Thyroid gland (tissue), 4 donors: ENCODE data around the gene MYO18B.

Experiments used
- POLR2A ChIP-seq, 2 donors: fragments of 450-650 bp; IDR thresholded peaks; one replicate each; pipeline ENCODE4 v1.6.1; 2017; ENCODE audit warnings: antibody characterized with exemption in 2 of 2, mild to moderate bottlenecking in 2 of 2, moderate library complexity in 1 of 2
- TF ChIP-seq, protein P1 (sequence below), 6 experiments: fragments of 200-600 bp in 3 of 6; fragments of 450-650 bp in 3 of 6; sonication (generic) in 3 of 6; IDR thresholded peaks; one replicate each; pipeline ENCODE4 v1.5.1; 2016 to 2019; ENCODE audit warnings: antibody characterized with exemption in 6 of 6, mild to moderate bottlenecking in 2 of 6, inconsistent platforms in 1 of 6, moderate library complexity in 1 of 6

DNA sequence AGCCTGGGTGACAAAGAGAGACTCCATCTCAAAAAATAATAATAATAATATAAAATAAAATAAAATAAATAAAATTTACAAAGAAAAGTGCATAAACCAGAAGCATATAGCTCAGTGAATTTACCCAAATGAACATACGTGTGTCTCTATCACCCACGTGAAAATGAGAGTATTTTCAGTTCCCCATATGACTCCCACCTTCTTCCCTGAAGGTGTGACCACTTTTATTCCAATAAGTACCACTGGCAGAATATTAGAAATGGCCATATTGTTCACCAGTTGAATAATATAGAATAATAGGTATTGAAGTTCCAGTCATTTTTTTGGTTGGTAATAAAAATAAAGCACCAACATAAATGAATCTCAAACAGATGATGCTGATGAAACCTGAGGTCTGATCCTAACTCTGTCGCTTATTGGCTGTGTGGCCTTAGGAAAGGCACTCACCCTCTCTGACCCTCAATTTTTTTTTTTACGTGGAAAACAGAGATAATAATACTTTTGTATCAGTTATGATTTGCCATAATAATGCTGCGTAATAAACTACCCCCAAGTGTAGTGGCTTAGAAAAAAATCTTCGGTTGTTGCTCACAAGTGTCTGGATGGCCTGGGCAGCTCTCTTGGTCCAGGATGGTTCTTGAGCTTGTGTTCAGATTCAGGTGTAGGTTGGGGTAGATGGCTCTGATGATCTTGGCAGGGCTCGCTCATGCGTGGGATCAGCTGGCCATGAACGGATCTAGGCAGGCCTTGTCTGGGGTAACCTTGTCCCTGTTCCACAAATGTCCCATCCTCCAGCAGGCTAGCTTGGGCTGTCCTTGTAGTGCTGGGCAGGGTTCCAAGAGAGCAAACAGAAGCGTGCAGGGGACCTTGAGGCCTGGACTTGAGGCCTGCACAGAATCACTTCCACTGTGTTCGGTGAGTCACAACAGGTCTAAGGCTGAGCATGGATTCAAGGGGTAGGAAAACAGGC is 88.1 kb downstream of the MYO18B start:
- TF ChIP-seq, protein P1, sequence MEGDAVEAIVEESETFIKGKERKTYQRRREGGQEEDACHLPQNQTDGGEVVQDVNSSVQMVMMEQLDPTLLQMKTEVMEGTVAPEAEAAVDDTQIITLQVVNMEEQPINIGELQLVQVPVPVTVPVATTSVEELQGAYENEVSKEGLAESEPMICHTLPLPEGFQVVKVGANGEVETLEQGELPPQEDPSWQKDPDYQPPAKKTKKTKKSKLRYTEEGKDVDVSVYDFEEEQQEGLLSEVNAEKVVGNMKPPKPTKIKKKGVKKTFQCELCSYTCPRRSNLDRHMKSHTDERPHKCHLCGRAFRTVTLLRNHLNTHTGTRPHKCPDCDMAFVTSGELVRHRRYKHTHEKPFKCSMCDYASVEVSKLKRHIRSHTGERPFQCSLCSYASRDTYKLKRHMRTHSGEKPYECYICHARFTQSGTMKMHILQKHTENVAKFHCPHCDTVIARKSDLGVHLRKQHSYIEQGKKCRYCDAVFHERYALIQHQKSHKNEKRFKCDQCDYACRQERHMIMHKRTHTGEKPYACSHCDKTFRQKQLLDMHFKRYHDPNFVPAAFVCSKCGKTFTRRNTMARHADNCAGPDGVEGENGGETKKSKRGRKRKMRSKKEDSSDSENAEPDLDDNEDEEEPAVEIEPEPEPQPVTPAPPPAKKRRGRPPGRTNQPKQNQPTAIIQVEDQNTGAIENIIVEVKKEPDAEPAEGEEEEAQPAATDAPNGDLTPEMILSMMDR (IDR thresholded peaks at IDR 0.05), result no peak
- no peak for TF ChIP-seq POLR2A (IDR thresholded peaks at IDR 0.05)
